OCI-LY3 (cell line): ENCODE measurements around the gene UBAC2.

Source experiments
- CTCF ChIP-seq: fragments of 200-600, 300-600 bp; sonication (generic); IDR thresholded peaks from 2 replicates; pipeline ENCODE4 v1.5.1; 2014; ENCODE audit warnings: antibody characterized with exemption, low read length, low read depth
- EZH2phosphoT487 ChIP-seq: fragments of 200-600 bp; shearing (Covaris generic); IDR thresholded peaks from 2 replicates; pipeline ENCODE4 v1.6.1; 2018; ENCODE audit warnings: antibody characterized with exemption, mixed run types, low read depth

GRCh38 chr13:99173606-99174005 lies 27.0 kb upstream of the UBAC2 start:
- no peak for TF ChIP-seq CTCF
- no peak for TF ChIP-seq EZH2phosphoT487
